Upper lobe of right lung (tissue), 1 donor: ENCODE results near the gene NFKBIE. TPM values are rescaled to one million over a fixed set of nuclear protein-coding genes. Genes with fewer than 3 reads are reported as not detected.

ENCODE experiments used
- ATAC-seq: fragments of 200-7000 bp; cut with Tn5 transposase; one replicate; pipeline ENCODE4 v1.9.1; 2020; ENCODE audit warnings: mild to moderate bottlenecking, moderate library complexity
- DNase-seq: peaks from one replicate; pipeline ENCODE4 v3.0.0-alpha.2; 2020
- H3K27ac ChIP-seq: fragments of 200-600 bp; one replicate; pipeline ENCODE4 v1.8.0; 2022
- H3K27me3 ChIP-seq: fragments of 200-600 bp; one replicate; pipeline ENCODE4 v1.8.0; 2022; ENCODE audit warnings: mild to moderate bottlenecking
- H3K36me3 ChIP-seq: fragments of 200-600 bp; one replicate; pipeline ENCODE4 v1.8.0; 2022
- H3K4me1 ChIP-seq: fragments of 200-600 bp; one replicate; pipeline ENCODE4 v1.8.0; 2022
- H3K4me3 ChIP-seq: fragments of 200-600 bp; one replicate; pipeline ENCODE4 v1.8.0; 2022; ENCODE audit warnings: mild to moderate bottlenecking
- H3K9me3 ChIP-seq: fragments of 200-600 bp; one replicate; pipeline ENCODE4 v1.8.0; 2022
- intact Hi-C: fragments of 100-400 bp; cut with DNase I; formaldehyde crosslinking; loops from one replicate; pipeline ENCODE4 v1.11.0; 2022
- total RNA-seq: library from RNA; stranded (reverse); fragmentation: NEBNext Ultra II Directional; extraction: Animal tissue kit (Norgen Biotek cat#: 25700); gene quantifications from one replicate; pipeline ENCODE4 v1.2.1, GENCODE V29; 2021
- TF ChIP-seq, protein P1 (sequence below): fragments of 200-600 bp; IDR thresholded peaks from one replicate; pipeline ENCODE4 v1.8.0; 2022; ENCODE audit warnings: antibody characterized with exemption
- donor health status: DM: no; HTN: yes; CAD: no; lungs with severe emphysema.

The NFKBIE gene
- total RNA-seq, 1 donor from 2014 or later: 7.1 TPM

DNA sequence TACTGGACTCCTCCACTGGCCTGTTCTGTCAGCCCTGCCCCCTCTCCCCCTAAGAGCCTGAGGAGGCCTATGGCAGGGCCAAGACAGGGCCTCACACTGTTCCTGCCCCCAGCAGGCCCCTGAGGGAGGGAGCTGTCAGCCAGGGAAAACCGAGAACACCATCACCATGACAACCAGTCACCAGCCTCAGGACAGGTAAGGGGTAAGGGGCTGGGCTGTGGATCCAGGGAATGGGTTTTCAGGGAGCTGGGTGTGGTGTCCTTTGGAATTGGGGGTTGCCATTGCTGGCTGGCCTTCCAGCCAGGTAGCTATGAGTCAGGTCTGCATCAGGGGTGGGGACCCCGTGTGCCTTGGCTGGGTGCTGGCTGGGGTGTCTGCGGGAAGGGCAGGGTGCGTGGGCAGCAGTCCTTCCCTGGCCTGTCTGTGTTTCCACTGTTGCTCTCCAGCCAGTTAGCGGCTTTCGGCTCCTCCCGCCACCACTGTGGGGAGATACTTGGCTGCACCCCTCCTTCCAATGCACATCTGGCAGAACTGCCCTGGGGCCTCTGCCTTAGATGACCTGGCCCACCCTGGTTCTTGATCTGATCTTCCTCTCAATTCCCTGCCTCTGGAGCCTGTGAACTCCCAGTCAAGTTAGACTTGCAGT lies 38.1 kb downstream of the NFKBIE start:
- DNase-seq (no peak), ATAC-seq (no peak)
- intact Hi-C loops: no loop called here
- H3K27me3 ChIP-seq: no peaks in the 10 kb centered on the region
- no peak overlapping the region for H3K4me3 ChIP-seq
- no peaks in the 10 kb centered on the region for H3K9me3 ChIP-seq
- H3K27ac ChIP-seq: no peak overlapping the region
- peaks cover 29% of the 10 kb centered on the region for H3K4me1 ChIP-seq
- TF ChIP-seq, protein P1, sequence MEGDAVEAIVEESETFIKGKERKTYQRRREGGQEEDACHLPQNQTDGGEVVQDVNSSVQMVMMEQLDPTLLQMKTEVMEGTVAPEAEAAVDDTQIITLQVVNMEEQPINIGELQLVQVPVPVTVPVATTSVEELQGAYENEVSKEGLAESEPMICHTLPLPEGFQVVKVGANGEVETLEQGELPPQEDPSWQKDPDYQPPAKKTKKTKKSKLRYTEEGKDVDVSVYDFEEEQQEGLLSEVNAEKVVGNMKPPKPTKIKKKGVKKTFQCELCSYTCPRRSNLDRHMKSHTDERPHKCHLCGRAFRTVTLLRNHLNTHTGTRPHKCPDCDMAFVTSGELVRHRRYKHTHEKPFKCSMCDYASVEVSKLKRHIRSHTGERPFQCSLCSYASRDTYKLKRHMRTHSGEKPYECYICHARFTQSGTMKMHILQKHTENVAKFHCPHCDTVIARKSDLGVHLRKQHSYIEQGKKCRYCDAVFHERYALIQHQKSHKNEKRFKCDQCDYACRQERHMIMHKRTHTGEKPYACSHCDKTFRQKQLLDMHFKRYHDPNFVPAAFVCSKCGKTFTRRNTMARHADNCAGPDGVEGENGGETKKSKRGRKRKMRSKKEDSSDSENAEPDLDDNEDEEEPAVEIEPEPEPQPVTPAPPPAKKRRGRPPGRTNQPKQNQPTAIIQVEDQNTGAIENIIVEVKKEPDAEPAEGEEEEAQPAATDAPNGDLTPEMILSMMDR: no peak
- peaks cover 27% of the 10 kb centered on the region for H3K36me3 ChIP-seq

DNA sequence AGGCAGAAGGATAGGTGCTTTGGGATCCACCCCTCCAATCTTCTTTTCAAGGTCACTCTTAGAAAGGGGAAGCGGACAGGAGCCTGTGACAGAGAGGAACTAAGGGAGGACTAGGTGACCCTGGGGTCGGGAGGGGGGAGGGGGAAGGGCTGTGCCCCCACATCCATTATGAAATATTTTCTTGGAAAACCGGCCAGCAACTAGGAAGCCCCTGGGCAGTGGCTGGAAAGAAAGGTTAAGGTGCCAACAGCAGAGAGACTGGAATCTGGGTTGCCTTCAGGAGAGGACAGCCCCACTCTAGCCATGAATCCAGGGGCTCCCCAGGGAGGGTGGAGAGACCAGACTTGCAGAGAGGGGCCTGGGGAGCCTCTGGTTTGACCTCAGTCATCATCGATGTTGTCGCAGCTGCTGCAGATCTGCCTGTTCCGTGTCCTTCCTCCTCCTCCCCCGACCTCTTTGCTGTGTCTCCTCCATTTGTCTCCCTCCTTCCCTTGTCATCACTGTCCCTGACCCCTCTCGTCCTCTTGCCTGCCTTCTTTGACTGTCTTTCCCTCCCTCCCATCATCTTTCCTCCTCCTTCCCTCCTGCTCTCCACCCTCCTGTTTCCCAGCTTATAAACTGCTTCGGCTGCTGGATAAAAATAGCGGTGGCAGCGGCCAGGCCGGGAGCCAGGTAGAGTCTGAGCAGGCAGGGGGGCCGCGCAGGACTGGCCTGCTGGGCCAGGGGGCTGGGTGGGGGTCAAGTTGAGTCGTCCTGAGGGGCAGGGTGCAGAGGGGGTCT lies 38.8 kb downstream of the NFKBIE start:
- Histone ChIP-seq H3K4me3 (no peak overlapping the region), H3K9me3 (no peaks in the 10 kb centered on the region), H3K36me3 (peaks cover 20% of the 10 kb centered on the region), H3K4me1 (peaks cover 37% of the 10 kb centered on the region), H3K27ac (peak overlapping the region; percentile 11), H3K27me3 (no peaks in the 10 kb centered on the region)
- intact Hi-C loops: no loop called here
- ATAC-seq: no peak
- DNase-seq: no peak
- TF ChIP-seq, protein P1: no peak

DNA sequence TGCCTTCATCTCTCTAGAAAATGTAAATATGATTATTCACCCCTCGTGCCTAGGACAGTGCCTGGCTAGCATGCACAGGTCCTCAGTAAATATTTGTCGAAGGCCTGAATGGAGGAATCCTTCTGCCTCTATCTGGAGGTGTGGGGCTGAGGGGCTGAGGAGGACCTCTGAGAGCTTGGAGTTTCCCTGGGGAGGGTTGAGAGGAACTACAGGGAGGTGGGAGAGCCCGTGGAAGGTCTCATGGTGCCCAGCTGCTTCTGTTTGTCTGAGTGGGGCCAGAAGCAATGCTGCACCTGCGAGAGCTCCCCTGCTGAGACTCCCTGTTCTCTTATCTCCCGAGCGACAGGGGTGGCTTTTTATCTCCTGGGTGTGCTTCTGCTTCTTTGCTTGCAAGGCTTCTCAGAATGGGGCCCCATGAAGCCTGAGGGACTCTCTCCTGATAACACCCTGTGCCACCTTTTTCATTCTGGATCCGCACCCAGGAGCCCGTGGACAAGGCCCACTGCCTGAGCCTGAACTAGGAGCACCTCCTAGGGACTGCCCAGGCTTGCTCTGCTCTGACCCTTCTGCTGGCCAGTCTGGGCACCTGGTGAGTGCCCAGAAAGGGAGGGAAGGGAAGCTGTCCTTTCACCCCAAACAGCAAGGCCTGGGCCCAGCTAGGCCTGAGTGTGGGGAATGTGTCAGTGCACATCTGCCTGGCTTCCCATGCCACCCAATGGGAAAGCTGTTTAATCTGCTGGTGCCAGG lies 39.6 kb downstream of the NFKBIE start:
- no peak overlapping the region for H3K4me3 ChIP-seq
- ATAC-seq (no peak), DNase-seq (no peak)
- H3K9me3 ChIP-seq: no peaks in the 10 kb centered on the region
- peak overlapping the region; percentile 11 for H3K27ac ChIP-seq
- intact Hi-C loops: no loop called here
- peaks cover 12% of the 10 kb centered on the region for H3K36me3 ChIP-seq
- H3K27me3 ChIP-seq: no peaks in the 10 kb centered on the region
- H3K4me1 ChIP-seq: peaks cover 45% of the 10 kb centered on the region
- TF ChIP-seq, protein P1: no peak

DNA sequence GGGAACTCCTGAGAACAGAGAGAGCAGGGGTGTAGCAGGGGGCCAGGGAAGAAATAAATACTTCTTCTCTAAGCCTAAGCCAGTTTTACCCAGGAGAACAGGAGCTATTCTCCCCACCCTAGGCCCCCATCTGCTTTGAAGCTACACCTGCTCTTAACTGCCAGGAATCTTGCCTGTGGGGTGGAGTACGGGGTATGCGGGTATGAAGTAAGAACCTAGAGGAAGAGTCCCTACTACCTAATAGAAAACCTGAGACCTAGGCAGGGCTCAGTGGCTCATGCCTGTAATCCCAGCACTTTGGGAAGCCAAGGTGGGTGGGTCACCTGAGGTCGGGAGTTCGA lies 40.4 kb downstream of the NFKBIE start:
- no peaks in the 10 kb centered on the region for H3K9me3 ChIP-seq
- no peaks in the 10 kb centered on the region for H3K27me3 ChIP-seq
- intact Hi-C loops: no loop called here
- DNase-seq: no peak
- peaks cover 6% of the 10 kb centered on the region for H3K36me3 ChIP-seq
- peaks cover 51% of the 10 kb centered on the region for H3K4me1 ChIP-seq
- TF ChIP-seq, protein P1: no peak
- no peak overlapping the region for H3K4me3 ChIP-seq
- ATAC-seq: no peak
- H3K27ac ChIP-seq: no peak overlapping the region

DNA sequence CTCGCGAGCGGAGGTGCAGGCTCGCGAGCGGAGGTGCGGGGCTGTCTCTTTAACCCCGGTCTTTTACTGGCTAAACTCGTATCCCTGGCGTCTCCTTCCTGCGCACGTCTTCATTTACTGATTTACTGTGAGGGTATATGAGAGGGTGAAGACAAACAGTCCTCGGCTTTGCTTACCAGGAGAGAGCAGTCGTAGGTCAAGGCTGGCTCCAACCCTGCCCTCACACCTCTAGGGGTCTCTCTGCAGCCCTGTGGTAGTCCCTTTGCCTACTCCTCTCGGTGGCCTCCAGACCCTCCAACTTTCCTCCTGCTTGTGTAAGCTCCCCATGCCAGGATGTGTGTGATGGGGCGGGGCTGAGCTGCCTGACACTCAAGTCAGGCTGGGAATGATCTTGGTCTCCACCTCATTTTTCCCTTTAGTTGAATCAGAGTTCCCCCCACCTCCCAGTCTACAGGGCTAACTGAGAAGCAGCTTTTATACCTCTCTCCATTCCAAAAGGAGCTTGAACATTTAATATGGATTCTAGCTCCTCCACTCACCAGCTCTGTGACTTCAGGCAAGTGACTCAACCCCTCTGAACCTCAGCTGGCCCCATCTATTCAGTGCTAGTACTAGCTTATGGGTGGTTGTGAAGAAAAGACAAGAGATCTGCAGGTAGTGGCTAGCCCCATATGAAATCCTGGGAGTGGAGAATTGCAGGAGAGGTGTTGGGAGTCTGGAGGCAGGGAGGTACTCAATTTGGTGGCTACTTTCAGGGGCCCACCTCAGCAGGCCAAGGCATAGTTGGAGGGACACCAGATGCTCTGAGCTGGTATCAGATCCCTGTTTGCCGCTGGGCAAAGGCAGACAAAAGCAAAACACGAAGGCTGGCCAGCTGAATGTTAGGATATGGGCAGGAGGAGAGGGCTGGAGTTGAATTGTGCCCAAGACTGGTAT lies 41.1 kb downstream of the NFKBIE start:
- Histone ChIP-seq H3K4me1 (peaks cover 51% of the 10 kb centered on the region), H3K9me3 (no peaks in the 10 kb centered on the region), H3K27me3 (no peaks in the 10 kb centered on the region), H3K36me3 (peaks cover under 1% of the 10 kb centered on the region), H3K4me3 (peak overlapping the region; percentile 71), H3K27ac (no peak overlapping the region)
- DNase-seq: no peak
- TF ChIP-seq, protein P1: no peak
- intact Hi-C loops: no loop called here
- no peak for ATAC-seq
